HG03097 (cell line): Measurements from ENCODE around the gene CIDEC.

Experiments used
- ATAC-seq: cut with Tn5 transposase; IDR thresholded peaks from one replicate; pipeline ENCODE4 v1.9.1; 2021; ENCODE audit not compliant: unreplicated experiment, low FRiP score

Gene CIDEC, protein sequence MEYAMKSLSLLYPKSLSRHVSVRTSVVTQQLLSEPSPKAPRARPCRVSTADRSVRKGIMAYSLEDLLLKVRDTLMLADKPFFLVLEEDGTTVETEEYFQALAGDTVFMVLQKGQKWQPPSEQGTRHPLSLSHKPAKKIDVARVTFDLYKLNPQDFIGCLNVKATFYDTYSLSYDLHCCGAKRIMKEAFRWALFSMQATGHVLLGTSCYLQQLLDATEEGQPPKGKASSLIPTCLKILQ

DNA sequence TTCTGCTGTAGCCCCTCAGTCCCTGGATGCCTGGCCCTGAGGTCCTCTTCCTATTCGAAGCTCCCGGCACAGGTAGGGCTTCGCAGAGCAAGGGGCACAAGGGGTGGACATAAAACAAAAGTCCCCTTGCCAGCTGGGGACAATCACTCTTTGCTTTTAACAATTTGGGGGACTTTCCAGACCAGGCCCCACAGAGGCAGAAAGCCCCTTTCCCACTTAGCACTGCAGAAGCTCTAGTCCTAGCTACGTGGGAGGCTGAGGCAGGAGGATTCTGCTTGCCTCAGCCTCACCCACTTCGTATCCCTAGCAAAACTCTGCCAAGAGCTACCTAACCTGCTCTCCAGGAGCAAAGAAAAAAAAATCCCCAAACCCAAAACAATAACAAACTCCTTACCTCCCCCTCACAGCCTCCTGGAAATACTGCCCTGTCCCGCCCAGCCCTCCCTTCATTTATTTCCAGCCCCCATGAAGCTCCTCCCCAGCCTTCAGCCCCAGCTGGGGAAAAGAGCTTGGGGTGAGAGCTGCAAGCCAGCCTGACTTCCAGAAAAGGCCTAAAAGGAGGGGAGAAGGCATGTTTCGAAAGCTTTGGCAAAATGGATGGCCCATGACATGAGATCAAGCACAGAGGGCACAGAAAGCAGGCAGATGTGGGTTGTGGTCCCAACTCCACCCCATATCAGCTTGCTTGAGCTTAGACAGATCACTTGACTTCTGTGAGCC is at the start of gene CIDEC:
TSS of gene CIDEC (minus strand) at position 424 of the 720 bp plus-strand sequence. CDS start 1,767 bp downstream, outside the sequence.
- ATAC-seq = no peak

DNA sequence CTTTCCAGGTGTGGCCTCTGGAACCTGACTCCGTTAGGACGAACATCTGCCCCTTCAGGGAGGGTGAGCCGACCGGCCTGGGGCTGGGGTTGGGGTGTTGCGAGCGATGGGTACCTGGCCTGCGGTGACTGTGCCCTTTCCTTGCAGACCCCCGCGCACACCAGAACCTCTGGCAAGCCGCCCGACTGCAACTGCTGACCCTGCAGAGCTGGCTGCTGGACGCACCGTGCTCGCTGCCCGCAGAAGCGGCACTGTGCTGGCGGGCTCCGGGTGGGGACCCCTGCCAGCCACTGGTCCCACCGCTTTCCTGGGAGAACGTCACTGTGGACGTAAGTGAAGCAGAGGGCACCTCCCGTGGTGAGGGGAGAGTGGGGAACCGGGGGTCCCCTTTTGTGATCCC is 48.1 kb upstream of the CIDEC start:
- ATAC-seq = no peak

GRCh38 chr3:9918261-9919038 is 38.4 kb upstream of the CIDEC start:
- no peak for ATAC-seq

DNA sequence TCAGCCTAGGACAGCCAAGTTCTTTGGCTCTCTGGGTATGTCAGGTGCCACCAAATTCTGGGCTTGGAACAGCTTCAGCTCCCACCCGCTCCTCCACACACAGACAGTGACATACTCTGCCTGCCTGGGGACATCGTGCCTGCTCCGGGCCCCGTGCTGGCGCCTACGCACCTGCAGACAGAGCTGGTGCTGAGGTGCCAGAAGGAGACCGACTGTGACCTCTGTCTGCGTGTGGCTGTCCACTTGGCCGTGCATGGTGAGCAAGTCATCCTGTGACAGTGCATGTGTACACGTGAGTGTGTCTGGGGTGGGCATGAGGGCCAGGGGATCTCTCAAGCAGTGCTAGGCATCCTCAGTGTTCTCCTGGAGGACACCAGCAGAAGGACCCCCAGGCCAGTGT is 37.8 kb upstream of the CIDEC start:
- ATAC-seq = no peak

GRCh38 chr3:9916734-9917680 is 37.0 kb upstream of the CIDEC start, which contains the start of gene IL17RC:
Gene IL17RC, plus strand, starts transcription at chr3:9917098. Its CDS starts 218 bp downstream, at chr3:9917316.
- no peak for ATAC-seq

- no peak for ATAC-seq
Measured at GRCh38 chr3:9916346-9916733, 36.3 kb upstream of the CIDEC start.

DNA sequence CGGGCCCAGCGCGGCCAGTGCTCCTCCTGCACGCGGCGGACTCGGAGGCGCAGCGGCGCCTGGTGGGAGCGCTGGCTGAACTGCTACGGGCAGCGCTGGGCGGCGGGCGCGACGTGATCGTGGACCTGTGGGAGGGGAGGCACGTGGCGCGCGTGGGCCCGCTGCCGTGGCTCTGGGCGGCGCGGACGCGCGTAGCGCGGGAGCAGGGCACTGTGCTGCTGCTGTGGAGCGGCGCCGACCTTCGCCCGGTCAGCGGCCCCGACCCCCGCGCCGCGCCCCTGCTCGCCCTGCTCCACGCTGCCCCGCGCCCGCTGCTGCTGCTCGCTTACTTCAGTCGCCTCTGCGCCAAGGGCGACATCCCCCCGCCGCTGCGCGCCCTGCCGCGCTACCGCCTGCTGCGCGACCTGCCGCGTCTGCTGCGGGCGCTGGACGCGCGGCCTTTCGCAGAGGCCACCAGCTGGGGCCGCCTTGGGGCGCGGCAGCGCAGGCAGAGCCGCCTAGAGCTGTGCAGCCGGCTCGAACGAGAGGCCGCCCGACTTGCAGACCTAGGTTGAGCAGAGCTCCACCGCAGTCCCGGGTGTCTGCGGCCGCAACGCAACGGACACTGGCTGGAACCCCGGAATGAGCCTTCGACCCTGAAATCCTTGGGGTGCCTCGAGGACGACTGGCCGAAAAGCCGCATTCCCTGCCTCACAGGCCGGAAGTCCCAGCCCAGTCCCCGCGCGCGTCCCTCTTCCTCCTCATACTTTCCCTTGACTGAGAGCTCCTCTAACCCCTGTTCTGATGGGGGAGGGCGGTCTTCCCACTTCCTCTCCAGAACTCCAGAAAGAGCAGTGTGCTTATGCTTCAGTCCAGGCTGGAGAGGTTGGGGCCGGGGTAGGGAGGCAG is 35.4 kb upstream of the CIDEC start:
- no peak for ATAC-seq

DNA sequence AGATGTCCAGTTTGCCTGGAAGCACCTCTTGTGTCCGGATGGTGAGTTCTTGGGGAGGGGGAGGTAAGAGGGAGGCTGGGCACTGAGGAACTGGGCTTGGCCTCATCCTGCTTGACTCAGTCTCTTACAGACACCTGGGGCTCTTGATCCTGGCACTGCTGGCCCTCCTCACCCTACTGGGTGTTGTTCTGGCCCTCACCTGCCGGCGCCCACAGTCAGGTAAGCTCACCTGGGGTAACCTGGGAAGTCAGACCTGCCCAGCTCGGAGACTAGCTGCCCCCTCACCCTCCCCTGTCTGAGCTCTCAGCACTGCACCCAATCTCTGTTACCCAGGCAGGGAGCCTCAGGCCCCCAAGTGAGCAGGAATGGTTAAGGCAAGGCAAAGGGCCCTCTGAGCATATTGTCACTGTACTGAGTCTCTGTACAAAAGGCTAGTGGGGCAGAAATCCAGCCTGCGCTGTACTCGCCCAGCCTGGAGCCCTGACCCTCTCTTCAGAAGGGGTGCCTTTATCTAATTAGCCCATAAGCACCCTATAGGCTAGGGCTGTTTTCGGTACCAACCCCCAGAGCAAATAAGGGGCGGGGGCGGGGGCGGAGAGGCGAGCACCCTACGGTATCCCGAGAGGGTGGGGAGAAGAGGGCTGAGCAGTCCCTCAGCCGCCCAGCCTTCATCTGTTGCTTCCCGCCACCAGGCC is 34.7 kb upstream of the CIDEC start:
- ATAC-seq = no peak

DNA sequence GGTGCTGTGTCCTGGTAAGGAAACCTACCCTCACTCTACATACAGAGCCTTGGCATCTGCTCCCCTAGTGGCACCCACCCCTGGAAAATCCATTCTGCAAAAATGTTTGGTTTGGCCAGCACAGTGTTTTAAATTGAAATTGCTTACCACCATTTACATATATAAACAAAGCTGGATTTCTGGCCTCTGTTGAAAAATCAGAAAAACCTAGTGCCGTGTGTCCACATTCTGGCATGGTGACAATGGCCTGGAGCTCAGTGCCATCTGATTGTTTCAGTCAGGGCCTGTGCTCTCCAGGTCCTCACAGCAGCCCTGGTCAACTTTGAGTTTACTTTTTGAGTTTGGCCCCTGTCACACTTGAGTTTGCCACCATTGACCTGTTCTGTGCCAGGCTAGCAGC is 34.0 kb upstream of the CIDEC start:
- ATAC-seq = no peak

- no peak for ATAC-seq
Measured at GRCh38 chr3:9913601-9914000, 33.5 kb upstream of the CIDEC start.

DNA sequence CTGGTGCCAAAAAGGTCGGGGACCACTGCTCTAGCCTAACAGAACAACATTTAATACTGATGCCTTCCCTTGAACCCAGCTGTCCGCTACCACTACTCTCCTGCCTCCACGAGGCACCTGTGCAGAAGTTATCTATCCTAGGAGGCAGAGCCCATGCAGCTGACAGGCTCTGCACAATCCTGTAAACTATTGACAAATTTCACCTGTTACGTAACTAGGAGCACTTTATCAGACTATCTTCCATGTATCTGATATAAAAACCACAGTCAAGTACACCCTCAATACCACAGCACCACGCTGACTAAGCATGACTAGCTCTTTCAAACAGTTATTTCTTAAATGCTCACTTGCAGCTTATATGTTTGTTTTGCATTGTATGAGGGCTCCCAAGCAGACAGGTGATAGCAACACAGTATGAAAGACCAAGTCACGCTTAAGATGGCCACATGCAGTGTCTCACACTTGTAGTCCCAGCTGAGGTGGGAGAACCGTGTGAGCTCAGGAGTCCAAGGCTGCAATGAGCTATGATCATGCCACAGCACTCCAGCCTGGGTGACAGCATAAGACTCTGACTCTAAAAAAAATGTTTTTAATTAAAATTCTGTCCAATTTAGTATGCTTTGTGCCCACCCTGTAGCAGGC is 32.4 kb upstream of the CIDEC start:
- no peak for ATAC-seq

- ATAC-seq = no peak
Measured at GRCh38 chr3:9911863-9912262, 31.8 kb upstream of the CIDEC start.

GRCh38 chr3:9909221-9910013 is 29.4 kb upstream of the CIDEC start:
- ATAC-seq = no peak

DNA sequence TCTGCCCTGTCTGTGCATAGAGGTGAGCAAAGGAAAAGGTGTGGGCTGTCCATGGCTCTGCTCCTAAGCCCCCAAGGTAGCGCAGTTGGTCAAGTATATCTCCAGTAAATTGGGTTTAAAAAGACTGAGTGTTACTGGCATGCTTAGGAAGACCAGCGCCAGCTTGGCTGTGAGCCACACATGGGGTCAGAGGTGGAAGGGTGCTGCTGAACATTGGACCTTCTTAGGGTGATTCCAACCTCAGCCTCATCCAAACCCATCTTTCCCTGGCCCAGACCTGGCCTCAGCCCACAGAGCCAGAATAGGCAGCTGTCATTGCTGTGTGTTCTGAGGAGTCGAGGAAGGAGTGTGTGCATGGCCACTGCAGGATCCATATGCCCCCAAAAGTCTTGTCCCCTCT is 28.2 kb upstream of the CIDEC start:
- no peak for ATAC-seq

- no peak for ATAC-seq
Measured at GRCh38 chr3:9906480-9906879, 26.4 kb upstream of the CIDEC start.

- no peak for ATAC-seq
Measured at GRCh38 chr3:9903904-9904303, 23.9 kb upstream of the CIDEC start.

- no peak for ATAC-seq
Measured at GRCh38 chr3:9903238-9903624, 23.2 kb upstream of the CIDEC start.
